Fibroblast of skin of left biceps (primary cell): Measurements from ENCODE around the gene MTTP.

Experiments
- DNase-seq, 2 experiments: peaks; one replicate each; pipeline ENCODE4 v3.0.0-alpha.2; 2013; ENCODE audit warnings: low read depth in 2 of 2

MTTP gene

GRCh38 chr4:99670409-99671073 lies 95.9 kb downstream of the MTTP start:
- DNase-seq, result no peak
